DMS53 (cell line): ENCODE results near the gene TPRN.

ENCODE experiments used
- DNase-seq: peaks from one replicate; lab custom pipeline; 2025; lab: John Stamatoyannopoulos, UW

Gene TPRN

DNA sequence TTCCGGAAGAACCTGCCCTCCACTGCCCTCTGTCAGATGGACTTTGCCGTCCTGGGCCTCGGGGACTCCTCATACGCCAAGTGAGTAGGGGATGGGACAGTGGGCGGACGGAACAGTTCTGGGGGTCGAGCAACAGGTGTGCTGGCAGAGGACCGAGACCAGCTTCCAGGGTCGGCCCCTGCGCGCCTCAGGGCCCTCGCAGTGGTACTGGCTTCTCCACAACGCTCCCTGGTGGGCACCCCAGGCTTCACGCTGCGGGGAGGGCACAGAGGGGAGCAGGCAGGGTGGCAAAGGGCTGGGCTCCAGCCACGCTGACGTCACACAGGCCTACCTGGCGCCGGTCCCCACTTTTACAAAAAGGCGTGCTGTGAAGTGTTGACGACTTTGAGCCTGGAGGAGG is 12.0 kb upstream of the TPRN start:
- DNase-seq = no peak

DNA sequence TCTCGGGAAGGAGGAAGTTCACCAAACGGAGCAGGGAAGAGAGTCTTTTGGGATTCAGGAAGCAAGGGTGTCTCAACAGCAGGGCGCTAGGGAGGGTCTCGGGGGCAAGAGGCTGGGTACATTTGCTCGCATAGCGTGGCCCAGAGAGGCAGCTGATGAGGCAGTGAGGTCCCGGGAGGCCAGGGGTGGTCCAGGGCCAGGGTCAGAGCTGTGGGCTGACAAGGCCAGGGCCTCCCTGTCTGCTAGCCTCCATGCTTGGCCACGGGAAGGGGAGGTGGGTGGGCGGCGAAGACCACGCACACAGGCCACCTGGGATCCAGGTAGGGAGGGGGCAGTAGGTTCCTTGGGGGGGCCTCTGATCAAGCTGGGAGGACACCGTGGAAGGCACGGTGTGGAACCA is 11.0 kb upstream of the TPRN start:
- DNase-seq = no peak

DNA sequence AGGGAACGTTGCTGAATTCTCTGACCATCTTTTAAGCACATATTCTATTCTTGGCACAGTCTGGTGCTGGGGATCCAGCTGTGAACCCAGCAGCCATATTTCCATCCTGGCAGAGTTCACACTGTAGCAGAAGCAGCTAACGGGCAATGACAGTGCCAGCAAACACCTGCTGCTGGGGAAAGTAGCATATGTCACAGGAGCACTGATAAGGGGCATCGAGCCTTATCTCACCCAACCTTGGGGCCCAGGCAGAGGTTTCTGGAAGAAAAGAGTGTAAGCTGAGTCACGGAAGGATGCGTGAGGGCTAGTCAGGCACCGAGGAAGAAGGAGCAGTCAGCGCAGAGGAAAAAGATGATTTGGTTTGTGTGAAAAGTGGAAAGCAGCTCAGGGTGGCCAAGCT is 6.1 kb upstream of the TPRN start:
- no peak for DNase-seq

DNA sequence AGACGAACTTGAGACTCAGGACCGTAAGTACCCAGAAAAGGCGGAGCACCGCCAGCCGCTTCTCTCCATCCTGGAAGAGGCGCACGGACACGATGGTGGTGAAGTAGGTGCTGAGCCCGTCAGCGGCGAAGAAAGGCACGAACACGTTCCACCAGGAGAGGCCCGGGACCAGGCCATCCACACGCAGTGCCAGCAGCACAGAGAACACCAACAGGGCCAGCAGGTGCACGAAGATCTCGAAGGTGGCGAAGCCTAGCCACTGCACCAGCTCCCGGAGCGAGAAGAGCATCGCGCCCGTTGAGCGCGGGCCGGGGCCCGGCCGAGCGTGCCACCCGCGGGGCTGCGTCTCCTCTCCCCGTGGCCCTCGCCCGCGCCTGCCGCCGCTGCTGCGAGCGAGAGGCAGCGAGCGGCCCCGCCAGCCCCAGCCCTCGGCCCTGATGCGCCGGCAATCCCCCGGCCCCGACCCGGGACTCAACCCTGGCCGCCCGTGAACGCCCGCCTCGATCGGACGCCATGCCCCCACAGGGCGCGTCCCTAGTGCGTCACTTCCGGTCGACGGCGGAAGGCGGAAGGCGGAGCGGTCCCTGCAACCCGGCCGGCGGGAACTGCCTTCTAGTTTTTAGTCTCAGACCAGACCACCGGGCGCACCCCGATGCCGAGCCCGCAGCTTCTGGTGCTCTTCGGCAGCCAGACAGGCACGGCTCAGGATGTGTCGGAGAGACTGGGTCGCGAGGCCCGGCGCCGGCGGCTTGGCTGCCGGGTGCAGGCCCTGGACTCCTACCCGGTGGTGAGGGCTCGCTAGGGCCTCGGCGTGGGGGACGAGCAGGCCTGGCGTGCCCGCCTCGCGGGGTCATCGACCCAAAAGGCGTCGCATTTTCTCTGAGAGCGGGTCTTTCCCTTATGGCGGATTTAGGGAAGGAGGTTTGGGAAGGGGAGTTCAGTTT is 4.9 kb upstream of the TPRN start, which contains the start of the genes NDOR1 and TMEM203:
Gene NDOR1 (plus strand): TSS at position 575 of the 944 bp plus-strand sequence. CDS start 78 bp downstream, at position 653.
Gene TMEM203 (minus strand): TSS at position 523 of the 944 bp plus-strand sequence. CDS start 234 bp downstream, at position 289.
- peak; percentile 93 for DNase-seq

DNA sequence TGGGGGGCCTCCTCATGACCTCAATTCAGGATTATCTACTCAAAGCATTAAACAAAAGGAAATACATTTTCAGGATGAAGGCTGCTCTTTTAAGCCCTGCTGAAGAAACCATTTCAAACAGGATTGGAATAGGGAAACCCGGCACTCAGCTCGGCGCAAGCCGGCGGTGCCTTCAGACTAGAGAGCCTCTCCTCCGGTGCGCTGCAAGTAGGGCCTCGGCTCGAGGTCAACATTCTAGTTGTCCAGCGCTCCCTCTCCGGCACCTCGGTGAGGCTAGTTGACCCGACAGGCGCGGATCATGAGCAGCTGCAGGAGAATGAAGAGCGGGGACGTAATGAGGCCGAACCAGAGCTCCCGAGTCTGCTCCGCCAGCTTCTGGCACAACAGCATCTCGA is 4.2 kb upstream of the TPRN start:
- DNase-seq = no peak

DNA sequence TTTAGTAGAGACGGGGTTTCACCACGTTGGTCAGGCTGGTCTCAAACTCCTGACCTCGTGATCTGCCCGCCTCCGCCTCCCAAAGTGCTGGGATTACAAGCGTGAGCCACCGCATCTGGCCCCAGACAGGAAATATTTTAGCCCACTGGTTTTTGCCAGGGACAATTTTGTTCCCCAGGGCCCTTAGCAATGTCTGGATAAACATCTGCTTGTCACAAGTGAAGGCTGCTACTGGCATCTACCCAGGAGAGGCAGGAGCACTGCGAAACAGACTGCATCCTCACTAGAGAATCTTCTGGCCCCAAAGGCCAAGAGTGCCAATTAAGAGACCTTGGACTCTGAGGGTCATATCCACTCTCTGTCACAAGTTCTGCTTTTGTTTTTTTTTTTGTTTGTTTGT is 2.4 kb upstream of the TPRN start:
- DNase-seq = no peak

DNA sequence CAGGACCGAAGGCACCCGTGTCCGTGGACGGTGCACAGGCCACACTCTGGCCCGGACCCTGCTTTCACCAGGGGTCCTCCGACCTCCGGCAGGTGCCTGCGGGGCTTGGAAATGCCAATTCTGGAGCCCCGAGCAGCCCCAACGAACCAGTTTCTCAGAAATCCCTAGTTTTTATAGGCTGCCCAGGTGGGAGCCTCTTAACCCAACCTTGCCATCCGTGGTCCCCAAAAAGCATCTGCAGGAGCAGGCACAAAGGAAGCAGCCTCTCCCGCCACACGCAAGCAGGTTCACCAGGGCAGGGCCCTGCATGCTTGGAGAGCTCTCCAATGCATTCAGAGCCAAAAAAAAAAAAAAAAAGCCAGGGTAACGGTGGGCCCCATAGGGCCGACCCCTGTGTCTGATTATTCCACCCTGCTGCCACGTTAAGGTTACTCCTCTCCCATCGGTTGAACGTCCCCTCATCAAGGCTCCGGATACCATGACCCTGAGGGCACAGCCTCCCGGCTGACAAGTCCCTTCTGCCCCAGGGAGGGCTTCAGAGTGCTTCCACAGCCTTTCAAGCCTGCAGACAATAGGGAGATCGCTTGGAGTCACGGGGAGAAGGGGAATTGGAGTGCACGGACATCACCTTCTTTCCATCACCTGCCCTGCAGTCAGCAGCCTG is 796 bp upstream of the TPRN start:
- peak; percentile 67 for DNase-seq

DNA sequence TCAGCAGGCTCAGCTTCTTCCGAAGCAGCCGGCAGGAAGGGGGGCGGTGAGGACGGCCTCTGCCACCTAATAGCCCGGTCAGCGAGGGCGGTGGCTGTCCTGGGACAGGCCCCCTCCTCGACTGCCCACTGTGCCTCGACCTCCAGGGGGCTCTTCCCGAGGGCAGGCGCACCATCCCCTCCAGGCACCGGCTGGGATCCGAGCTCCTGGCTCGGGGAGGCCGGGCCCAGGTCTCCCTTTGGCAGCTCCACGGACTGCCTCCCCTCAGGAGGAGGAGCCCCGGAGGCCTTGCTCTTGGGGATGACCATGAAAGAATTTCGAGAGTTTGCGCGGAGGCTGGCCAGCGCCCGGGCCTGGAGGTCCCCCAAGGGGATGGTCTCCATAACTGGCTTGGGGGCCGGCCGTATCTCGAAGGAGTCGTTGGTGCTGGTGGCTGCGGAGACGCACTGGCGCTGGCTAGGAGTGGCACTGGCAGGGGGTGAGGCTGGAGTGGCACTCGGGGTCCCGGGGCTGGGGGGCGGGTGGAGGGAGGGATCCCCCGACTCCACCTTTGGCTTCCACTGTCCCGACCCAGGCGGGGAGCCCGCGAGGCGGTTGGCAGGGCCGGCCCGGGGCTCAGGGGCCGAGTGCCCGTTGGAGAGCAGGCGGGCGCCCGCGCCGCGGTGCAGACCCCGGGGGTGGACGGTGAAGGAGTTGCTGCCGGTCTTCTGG is 975 bp downstream of the TPRN start:
- DNase-seq = peak; percentile 61

DNA sequence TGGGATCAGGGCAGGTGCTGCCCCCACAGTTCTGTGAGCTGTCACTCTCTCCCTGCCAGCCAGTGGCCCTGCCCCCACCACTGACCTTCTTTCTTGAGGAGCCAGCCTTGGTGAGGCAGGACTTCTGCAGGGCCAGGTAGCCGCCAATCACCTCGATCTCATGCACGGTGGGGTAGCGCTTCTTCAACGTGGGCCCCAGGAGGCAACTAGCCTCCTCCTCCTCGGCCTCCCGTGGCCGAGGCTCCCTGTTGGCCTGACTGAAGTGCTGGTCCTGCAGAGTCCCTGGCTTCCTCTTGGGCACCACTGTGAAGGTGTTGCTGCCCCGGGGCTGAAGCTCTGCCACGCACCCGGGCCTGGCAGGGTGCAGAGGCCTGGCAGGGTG is 1.6 kb downstream of the TPRN start:
- peak; percentile 71 for DNase-seq

DNA sequence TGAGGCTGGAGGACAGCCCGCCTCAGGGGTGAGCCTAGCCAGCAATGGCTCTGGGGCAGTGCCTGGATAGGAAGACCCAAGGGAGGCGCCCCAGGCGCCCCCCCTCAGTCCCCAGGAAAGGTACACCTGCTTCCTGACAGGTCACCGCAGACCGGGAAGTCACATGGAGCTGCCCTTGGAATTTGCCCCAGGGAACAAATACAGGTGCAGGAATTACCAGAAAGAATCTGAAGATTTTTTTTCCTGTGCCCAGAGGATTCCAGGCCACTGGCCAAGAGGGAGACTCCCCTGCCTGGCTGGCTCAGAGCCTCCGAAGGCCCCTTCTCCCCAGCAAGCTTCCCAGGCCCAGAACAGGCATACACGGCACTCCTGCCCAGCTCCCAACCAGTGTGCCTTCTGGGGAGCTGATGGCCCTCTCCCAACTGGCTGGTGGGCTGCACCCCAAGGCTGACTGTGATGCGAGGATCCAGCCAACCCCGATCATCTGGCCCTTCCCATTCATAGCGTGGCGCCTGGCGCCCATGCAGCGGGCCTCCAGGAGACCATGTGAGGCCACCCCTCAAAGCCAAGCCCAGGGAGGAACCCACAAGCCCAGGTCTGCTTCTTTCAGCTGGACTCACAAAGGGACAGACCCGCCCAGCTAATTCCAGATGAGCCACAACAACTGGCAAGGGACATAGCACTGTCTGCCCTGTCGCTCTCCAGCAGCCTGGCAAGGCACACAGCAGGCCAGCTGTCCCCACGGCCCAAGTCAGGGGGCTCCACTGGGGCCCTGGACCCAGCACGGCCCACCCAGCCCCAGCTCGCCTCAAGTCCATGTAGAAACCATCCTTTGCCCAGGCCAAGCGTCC is 2.3 kb downstream of the TPRN start:
- DNase-seq = peak; percentile 82

DNA sequence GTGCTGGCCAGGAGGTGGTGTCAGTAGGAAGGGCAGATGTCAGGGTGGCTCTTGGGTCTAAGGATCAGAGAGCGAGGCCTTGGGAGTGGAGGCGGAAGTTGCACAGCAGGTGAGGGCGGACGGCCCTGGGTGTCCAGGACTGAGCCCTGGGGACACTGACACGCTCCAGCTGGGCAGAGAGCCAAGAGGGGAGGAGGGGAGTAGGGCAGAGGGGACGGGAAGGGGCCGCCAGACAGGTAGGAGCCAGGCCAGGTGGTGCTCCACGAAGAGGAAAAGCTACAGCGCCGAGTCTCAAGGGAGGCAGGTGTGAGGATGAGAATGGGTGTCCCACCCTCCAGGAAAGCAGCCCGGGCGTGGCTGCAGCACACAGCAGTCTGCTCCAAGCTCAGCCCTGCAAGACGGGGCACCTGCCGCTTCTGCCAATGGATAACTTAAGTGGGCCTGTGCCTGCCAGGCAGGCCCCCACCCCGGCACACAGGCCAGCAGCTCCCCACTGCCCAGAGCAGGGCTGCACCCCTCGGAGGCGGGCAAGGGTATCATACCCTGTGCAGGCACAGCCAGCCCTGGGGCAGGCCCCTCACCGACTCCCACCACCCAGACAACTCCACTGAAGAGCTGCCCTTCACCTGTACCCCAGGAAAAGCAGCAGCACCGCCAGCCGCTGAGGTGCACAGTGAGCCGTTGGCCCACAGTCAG is 4.9 kb downstream of the TPRN start:
- peak; percentile 99 for DNase-seq

DNA sequence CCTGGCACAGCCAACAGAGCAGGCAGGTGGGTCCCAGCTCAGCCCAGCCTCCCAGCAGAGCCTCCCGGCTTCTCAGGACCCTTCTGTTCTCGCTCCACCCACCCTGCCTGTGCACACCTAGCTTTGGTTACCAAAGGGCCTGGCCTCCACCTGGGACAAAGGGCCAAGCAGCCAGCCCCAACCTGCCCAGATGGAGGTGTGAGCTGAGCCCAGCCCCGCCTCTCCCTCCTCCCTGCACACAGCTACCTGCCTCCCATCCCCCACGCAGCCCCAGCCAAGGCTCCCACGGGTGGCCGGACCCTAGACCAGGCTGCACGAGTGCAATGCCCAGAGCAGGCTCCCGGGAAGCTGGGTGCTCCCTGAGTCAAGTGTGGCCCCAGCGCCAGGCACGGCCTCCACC is 5.6 kb downstream of the TPRN start:
- peak; percentile 87 for DNase-seq

DNA sequence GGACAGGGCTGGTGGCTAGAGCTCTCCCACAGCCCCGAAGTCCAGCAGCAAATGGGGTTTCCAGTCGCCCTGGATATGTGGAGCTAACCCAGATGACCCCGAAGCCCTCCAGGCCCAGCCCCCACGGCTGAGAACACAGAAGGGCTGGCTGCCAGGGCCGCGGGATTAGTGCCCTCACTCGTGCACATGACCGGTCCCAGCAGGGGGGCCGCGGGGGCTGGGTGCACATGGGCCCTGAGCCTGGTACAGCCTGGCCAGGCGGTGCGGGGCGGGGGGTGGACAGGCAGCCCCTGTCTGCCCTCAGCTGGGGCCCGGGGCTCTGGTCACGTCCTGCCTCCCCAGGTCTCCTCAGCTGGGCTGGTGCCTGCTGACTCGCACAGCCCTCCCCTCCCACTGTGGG is 6.2 kb downstream of the TPRN start:
- peak; percentile 76 for DNase-seq

DNA sequence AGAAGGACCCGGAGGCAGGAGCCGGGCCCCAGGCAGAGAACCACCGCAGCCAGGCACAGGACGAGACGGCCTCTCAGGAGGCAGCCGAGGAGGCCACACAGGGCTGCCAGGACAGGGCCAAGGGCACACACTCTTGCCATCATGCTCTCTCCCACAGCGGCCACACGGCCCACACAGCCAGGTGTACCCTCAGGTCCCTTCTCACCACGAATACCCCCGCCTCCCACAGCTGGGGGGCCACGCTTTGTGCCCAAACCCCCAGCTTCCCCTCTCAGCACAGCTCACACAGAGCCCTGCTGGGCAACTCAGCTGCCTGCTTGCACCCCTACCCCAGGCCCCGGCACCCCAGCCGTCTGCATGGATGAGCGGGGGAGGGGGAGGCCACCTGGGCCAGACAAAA is 6.8 kb downstream of the TPRN start:
- no peak for DNase-seq

DNA sequence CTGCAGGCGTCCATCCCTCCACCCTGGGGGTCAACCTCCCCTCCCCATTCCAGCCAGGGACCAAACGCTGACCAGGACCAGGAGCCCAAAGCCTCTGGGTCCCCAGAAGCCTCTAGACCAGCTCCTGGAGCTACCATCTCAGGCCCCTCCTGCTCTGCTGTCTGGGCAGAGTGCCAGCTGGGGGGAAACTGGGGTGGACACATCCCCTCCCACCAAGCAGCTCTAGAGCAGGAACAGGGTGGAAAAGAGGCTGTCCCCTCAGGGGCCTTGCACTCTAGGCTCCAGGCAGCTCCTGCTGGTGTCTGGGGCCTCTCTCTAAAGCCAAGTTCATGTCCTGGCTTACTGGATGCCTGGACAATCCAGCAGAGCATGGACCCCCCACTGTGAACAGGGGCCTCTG is 7.7 kb downstream of the TPRN start:
- DNase-seq = no peak

DNA sequence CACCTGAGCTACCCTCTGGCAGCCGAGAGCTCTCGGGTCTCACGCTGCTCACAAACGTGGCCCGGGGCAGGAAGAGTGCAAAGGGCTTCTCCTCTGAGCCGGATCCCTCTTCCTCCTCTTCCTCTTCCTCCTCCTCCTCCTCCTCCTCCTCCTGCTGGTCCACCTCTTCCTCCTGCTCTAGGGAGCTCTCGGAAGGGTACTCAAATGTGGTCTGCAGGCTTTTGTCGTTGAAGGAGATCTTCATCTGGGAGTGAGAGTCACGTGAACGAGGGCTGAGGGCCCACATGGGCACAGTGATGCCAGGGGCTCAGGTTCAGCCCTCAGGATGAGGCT is 8.1 kb downstream of the TPRN start:
- no peak for DNase-seq

DNA sequence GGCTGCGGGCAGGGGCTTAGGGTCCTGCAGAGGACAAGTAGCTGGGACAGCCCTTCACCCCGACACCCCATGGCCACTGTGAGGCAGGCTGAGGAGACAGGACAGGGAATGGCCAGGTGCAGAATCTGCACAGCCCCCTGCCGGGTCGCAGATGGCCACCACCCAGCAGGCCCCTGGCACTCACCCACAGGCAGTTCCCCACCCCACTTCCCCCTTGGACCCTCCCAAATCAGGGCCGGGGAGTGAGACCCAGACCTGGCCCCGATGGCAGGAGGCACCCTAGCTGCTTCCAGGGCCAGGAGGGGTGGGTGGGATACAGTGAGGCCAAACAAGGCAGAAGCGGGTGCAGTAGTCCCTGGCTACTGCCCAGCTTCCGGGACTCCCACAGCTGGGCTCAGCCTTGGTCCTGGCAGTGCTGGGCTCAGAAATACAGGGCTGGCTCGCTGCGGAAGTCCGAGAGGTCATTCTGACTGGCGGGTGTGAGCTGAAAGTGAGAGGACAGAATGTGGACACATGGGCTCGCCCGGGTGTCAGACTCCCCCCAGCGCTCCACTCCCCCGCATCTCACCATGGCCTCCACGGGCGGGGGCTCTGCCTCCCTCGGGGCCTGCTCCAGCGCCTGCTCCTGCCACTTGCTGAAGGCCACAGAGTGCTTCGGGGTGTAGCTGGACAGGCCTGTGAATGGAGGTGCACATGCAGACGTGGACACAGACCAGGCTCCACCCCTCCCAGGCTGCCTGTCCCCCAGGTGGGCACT is 8.7 kb downstream of the TPRN start:
- DNase-seq = no peak

DNA sequence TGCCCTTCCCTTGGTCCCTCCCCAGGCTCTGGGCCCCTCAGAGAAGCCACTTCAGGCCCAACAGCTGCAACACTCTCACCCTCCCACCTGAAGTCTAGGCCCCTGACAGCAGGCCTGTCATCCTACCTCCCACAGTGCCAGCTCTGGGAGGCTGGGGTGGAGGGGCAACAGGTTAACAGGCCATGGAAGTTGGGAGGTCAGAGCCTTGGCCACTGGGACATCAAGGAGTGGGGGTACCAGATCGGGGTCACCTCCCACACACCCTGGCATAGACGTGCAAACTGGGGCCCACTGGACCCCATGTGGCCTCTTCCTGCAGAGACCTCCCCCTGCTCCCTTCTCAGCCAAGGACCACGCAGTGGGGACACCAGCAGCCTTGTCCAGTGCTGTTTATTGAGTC is 9.3 kb downstream of the TPRN start:
- no peak for DNase-seq

DNA sequence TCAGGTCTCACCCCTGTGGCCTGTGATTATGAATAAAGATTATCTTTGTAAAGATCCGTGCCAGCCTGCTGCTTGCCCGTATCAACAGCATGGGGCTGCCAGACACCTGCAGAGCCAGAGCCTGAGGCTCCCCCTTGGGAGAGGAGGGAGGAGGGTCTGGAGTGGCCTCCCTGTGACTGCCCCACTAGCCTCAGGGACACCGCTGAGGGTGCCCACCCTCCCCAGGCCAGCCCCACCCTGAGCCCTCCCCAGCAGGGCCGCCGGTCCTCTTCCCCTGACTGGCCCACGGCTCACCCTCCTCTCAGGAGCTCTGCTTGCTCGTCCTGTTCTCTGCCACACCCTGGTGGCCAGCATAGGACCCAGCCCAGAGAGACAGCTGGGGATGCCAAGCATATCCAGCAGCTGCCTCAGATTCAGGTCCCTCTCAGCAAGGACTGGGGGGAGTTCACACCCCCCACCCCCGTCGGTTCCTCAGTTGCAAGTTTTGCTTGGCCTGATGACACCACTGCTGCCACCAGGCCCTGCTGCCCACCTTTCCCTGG is 10.2 kb downstream of the TPRN start:
- DNase-seq = peak; percentile 85
